AG08396 (cell line): ENCODE results near the gene P4HB.
A peak's percentile ranks its signal among the peaks of the same experiment; 100 is the strongest.

Experiments
- DNase-seq: peaks from one replicate; pipeline ENCODE4 v3.0.0; 2012; ENCODE audit warnings: low spot score, mixed read lengths

Gene P4HB

GRCh38 chr17:81898029-81898866 lies 37.9 kb upstream of the P4HB start:
- no peak for DNase-seq

DNA sequence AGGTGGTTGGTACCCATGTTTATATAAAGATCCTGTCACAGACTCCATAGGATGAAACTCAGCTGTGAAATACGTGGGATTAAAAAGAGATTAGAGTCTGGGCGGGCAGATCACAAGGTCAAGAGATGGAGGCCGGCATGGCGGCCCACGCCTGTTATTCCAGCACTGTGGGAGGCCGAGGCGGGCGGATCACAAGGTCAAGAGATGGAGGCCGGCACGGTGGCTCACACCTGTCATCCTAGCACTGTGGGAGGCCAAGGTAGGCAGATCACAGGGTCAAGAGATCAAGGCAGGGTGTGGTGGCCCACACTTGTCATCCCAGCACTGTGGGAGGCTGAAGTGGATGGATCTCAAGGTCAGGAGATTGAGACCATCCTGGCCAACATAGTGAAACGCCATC lies 35.1 kb upstream of the P4HB start:
- no peak for DNase-seq

DNA sequence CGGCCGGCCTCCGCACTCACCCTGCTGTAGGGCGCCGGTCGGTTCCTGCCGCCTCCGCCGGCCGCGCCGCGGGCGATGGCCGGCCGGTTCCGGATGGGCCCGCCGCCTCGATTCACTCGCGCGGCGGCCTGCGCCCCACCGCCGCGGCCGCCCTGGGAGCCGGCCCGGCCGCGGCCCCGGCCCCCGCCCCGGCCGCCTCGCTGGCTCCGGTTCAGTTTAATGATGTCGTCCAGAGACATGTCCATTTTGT lies 30.9 kb upstream of the P4HB start:
- no peak for DNase-seq

GRCh38 chr17:81890447-81891302 lies 30.3 kb upstream of the P4HB start:
- no peak for DNase-seq

- no peak for DNase-seq
Measured at GRCh38 chr17:81889602-81890001, 29.3 kb upstream of the P4HB start.

GRCh38 chr17:81888988-81889595 lies 28.8 kb upstream of the P4HB start:
- no peak for DNase-seq

- DNase-seq, result no peak
Measured at GRCh38 chr17:81888105-81888987, 28.0 kb upstream of the P4HB start.

DNA sequence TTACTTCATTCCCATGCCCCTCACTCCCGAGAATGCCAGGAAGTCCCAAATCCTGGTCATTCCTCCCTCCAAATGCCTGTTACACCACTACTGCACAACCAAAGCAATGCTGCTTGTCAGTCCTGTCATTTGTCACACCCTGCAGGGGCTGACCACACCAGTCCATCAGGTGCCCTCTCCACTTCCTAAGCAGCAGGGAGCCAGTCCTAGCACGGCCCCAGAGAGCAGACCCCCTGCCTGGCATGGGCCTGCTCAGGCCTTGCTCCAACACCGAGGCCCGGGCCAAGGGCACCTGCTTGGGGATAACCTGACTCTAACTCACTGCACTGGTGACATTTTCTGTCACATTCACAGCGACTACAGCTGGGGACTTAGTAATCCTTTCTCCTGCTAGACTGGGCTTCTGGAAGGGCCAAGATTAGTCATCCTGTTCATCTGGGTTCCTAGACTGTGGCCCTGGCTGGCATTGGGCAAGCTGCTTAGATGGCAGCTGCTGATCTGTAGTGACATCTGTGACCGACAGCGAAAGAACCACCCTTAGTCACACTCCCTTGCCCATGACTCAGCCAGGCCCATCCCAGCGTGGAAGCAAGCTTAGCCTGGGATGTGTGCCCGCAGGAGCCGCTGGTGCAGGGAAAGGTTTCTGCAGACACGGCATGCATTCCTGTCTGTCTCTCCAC lies 25.7 kb upstream of the P4HB start:
- DNase-seq, result peak; percentile 47

GRCh38 chr17:81885454-81885853 lies 25.1 kb upstream of the P4HB start:
- DNase-seq, result no peak

- DNase-seq, result no peak
Measured at GRCh38 chr17:81884968-81885367, 24.6 kb upstream of the P4HB start.

- DNase-seq, result no peak
Measured at GRCh38 chr17:81884520-81884919, 24.2 kb upstream of the P4HB start.

GRCh38 chr17:81879121-81879520 lies 18.8 kb upstream of the P4HB start:
- DNase-seq, result no peak

GRCh38 chr17:81878294-81878693 lies 18.0 kb upstream of the P4HB start:
- no peak for DNase-seq

- no peak for DNase-seq
Measured at GRCh38 chr17:81877569-81877968, 17.2 kb upstream of the P4HB start.

DNA sequence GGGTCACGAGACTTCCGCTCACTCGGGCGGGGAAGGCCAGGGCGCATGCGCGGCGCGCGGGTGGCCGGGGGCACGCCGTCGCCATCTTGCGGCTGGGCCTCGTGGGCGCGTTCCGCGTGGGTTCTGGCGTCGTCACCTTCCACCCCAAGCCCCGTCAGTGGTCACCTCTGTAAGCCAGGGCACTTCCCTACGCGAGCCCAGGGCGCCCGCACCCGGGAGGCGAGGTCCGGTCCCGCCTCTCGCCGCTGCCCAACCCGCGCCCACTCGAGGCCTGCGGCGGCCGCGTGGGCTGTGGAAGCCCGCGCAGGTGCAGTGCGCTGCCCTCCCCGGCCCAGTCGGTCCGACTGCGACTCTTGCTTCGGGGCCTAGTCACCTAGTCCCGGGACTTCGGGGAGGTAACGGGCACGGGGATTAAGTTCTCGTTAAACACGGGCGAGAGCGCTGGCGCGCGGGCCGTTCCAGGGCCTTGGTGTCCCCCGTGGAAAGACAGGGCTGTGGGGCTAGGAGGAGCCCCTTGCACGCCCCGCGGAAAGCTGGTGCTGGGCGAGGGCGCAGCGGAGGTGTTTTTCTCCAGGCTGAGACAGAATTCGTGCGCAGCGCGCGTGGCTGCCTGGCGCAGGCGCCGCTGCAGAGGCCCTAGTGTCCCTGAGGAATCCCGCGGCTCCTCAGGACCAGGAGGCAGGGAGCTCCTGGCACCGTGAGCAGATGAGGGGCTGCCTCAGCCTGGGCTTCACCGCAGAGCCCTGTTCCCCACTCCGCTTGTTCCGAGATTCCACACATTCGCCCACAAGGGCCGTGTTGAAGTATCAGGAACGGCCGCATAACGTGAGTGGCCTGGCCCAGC lies 11.3 kb upstream of the P4HB start:
- DNase-seq, result peak; percentile 99

DNA sequence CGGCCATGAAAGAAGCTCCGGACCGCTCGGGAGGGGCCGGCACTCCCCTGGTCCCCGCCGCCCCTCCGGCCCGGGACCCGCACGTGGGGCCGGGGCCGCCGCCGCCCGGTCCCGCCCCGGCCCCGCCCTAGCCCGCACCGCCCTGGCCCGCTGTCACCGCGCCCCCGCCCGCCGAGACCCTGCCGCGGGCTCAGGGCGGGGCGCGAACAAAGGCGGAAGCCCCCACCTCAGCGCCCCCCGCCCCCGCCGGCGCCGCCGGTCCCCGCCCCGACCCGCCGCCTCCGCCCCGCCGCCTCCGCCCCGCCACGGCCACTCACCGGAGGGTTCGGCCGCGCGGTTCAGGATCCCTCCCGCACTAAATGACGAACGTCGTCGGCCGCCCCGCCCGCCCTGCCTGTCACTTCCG lies 10.6 kb upstream of the P4HB start, which contains the start of gene ARHGDIA:
Gene ARHGDIA, minus strand, starts transcription at position 357 of the 406 bp plus-strand sequence. CDS start 1,407 bp downstream, outside the sequence.
- no peak for DNase-seq

GRCh38 chr17:81870131-81870980 lies 10.0 kb upstream of the P4HB start:
- DNase-seq, result peak; percentile 64

DNA sequence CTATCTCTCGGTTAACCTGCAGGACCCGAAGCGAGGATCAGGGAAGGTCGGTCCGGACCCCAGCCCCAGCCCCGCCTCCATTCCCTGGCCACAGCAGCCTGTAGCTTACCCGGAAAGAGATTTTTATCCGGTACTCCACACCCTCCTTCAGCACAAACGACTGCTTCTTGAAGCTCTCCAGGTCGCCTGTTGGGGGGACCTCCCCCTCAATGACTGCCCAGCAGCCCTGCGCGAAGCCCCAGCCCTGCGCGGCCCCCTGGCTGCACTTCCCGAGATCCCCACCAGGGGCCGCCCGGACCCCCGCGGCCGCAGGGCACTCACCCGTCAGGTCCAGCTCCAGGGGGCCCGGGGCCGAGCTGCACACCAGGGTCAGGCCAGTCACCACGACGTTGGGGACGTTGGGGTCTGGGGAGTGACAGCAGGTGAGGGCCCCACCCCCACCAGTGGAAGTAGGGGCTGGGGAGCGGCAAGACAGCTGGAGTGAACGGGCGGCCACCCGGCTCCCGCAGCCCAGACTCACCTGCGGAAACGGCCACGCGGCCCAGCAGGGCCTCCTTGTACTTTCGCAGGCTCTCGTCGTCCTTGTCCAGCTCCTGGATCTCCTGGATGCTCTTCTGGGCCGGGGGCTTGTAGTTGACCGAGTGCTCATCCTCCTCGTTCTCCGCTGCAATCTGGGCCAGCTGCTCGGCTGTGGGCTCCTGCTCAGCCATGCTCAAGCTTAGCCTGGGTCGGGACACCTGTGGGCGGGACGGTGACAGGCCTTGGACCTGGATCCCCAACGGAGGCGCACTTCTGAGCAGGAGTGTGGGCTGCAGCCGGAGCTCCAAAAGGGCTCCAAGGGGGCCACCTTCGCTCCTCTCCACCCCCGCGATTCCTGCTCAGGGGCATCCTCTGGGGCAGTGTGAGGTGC lies 9.1 kb upstream of the P4HB start:
- DNase-seq, result peak; percentile 76
